SK-MEL-5 (cell line): ENCODE data around the gene MPHOSPH9. TPM values are rescaled to one million over a fixed set of nuclear protein-coding genes. Genes with fewer than 3 reads are reported as not detected.

Experiments
- DNase-seq: peaks from one replicate; pipeline ENCODE4 v3.0.0-alpha.2; 2016; ENCODE audit warnings: low read depth, low spot score
- in situ Hi-C: cut with HindIII; loops from 2 replicates; pipeline ENCODE4 v1.10.0; 2016; ENCODE audit warnings: low sequenced_read_pairs, high pct_unique_total_duplicates, low pct_unique_long_range_greater_than_20kb
- polyA plus RNA-seq, 2 experiments: library from polyadenylated mRNA; depleted of rRNA; stranded (reverse); fragments of >200 nt; gene quantifications; 2 replicates each; pipeline ENCODE4 v1.2.3, GENCODE V29; 2015
- total RNA-seq: library from RNA; depleted of rRNA; stranded (reverse); fragments of >200 nt; shearing (Covaris generic); gene quantifications from 2 replicates; pipeline ENCODE4 v1.2.3, GENCODE V29; 2014; rRNA removed

MPHOSPH9 gene
- 54.9 and 57.2 TPM in 2 replicates for total RNA-seq
- polyA plus RNA-seq (2015; cell fraction: cytosol; rRNA removed): 26.0 and 26.2 TPM in 2 replicates
- polyA plus RNA-seq (2015; cell fraction: nucleus; rRNA removed): 80.8 and 124 TPM in 2 replicates

GRCh38 chr12:123232807-123233504 lies at the start of gene MPHOSPH9, which contains the start of gene MTRFR:
Gene MPHOSPH9 (minus strand): TSS chr12:123233141. CDS start chr12:123230364, 2,777 bp downstream.
Gene MTRFR (plus strand): TSS chr12:123233436. CDS start chr12:123253675, 20,239 bp downstream.
- DNase-seq: peak; percentile 100
- in situ Hi-C loops: no loop called here

GRCh38 chr12:123282111-123282510 lies 49.2 kb upstream of the MPHOSPH9 start:
- in situ Hi-C loops: no loop called here
- DNase-seq: no peak

GRCh38 chr12:123280971-123281370 lies 48.0 kb upstream of the MPHOSPH9 start:
- DNase-seq: no peak
- in situ Hi-C loops: no loop called here

GRCh38 chr12:123278101-123278627 lies 45.2 kb upstream of the MPHOSPH9 start:
- no peak for DNase-seq
- in situ Hi-C loops: no loop called here

GRCh38 chr12:123273166-123273565 lies 40.2 kb upstream of the MPHOSPH9 start:
- DNase-seq: no peak
- in situ Hi-C loops: no loop called here

GRCh38 chr12:123271001-123271668 lies 38.2 kb upstream of the MPHOSPH9 start:
- peak; percentile 58 for DNase-seq
- in situ Hi-C loops: no loop called here

- in situ Hi-C loops: no loop called here
- peak; percentile 92 for DNase-seq
Observed at GRCh38 chr12:123270214-123271000, 37.5 kb upstream of the MPHOSPH9 start.

GRCh38 chr12:123269896-123270213 lies 36.9 kb upstream of the MPHOSPH9 start:
- in situ Hi-C loops: no loop called here
- no peak for DNase-seq

- DNase-seq: peak; percentile 94
- in situ Hi-C loops: no loop called here
Observed at GRCh38 chr12:123269395-123269892, 36.5 kb upstream of the MPHOSPH9 start.

- no peak for DNase-seq
- in situ Hi-C loops: no loop called here
Observed at GRCh38 chr12:123268850-123269249, 35.9 kb upstream of the MPHOSPH9 start.

GRCh38 chr12:123267991-123268843 lies 35.3 kb upstream of the MPHOSPH9 start:
- in situ Hi-C loops: no loop called here
- DNase-seq: no peak

GRCh38 chr12:123267335-123267920 lies 34.5 kb upstream of the MPHOSPH9 start:
- no peak for DNase-seq
- in situ Hi-C loops: no loop called here

- in situ Hi-C loops: no loop called here
- DNase-seq: no peak
Observed at GRCh38 chr12:123266679-123267277, 33.8 kb upstream of the MPHOSPH9 start.

GRCh38 chr12:123265851-123266678 lies 33.1 kb upstream of the MPHOSPH9 start:
- no peak for DNase-seq
- in situ Hi-C loops: no loop called here

GRCh38 chr12:123264642-123265041 lies 31.7 kb upstream of the MPHOSPH9 start:
- in situ Hi-C loops: no loop called here
- peak; percentile 55 for DNase-seq
